ENCODE measurements around the gene SCAMP5. TPM values are rescaled to one million over a fixed set of nuclear protein-coding genes. Genes with fewer than 3 reads are reported as not detected.

The SCAMP5 gene
- total RNA-seq, 1 experiment from 2014 or later = 11.8 TPM

DNA sequence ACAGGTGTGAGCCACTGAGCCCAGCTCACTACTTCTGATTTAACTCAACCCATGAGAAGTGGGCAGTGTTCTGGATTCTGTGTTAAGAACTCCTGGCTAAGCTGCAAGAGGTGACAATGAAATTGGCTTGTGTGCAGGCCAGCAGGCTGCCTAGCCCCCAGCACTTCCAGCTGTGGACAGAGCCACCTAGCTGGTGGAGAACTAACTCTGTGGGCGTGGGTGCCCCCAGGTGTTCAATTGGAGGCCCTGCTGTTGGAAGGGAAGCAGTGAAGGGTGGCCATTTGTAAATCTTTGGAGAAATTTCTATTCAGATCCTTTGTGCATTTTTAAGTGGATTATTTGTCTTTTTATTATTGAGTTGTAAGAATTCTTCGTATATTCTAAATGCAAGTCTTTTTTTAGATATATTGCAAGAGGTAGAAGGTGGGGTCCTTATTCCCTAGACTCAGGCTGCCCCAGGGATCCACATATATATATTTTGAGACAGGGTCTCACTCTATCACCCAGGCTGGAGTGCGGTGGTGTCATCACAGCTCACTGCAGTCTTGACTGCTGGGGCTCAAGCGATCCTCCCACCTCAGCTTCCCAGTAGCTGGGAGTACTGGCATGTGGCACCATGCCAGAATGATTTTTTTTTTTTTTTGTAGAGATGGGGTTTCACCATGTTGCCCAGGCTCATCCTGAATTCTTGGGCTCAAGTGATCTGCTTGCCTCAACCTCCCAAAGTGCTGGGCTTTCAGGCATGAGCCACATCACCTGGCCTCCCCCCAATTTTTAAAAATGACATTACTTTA is 7.2 kb upstream of the SCAMP5 start:
- peaks cover 1% of the 10 kb centered on the region; the same call in 1 of the 2 replicates for H3K27me3 ChIP-seq (replicated peaks; ENCODE audit: control insufficient read depth, insufficient read depth, low read length)
- CTCF ChIA-PET = interaction anchor here (0.8 to 1.5 kb wide), 5 partner anchors 28 to 217 kb away, joined by 3 to 11 read pairs (median 4); partner anchors contain the start of gene RPP25
- intact Hi-C loops (cut with micrococcal nuclease; ENCODE audit: unreplicated experiment) = loop anchor here (1.0 kb wide), 2 partner anchors 32 to 217 kb away; partner anchors contain the start of gene RPP25
- H3K4me3 ChIP-seq (ENCODE audit: low read depth, low read length) = no peak overlapping the region
- no TSS peak for BruUV-seq (replicated peaks)
- peaks cover 7% of the 10 kb centered on the region for H3K4me1 Mint-ChIP-seq (ENCODE audit: low read depth, unreplicated experiment)
- POLR2A ChIA-PET = no interaction called here
- TF ChIP-seq CTCF (IDR thresholded peaks at IDR 0.05; ENCODE audit: insufficient read depth in 1 of 2, low read depth in 1 of 2, low read length in 1 of 2, severe bottlenecking in 1 of 2, unreplicated experiment in 1 of 2) = peak; percentile 62 to 84
- peaks cover 20% of the 10 kb centered on the region for H3K27me3 Mint-ChIP-seq (ENCODE audit: insufficient read depth, unreplicated experiment)
- H3K4me3 Mint-ChIP-seq (ENCODE audit: unreplicated experiment) = no peak overlapping the region
- no peaks in the 10 kb centered on the region for H3K4me1 ChIP-seq
- DNase-seq = peak; percentile 72 to 78
- no peaks in the 10 kb centered on the region for H3K36me3 ChIP-seq (ENCODE audit: control insufficient read depth, insufficient read depth, low read length)
- H3K36me3 Mint-ChIP-seq (ENCODE audit: insufficient read depth, unreplicated experiment) = no peaks in the 10 kb centered on the region
- H3K27ac Mint-ChIP-seq (ENCODE audit: unreplicated experiment) = no peak overlapping the region
- no peaks in the 10 kb centered on the region for H3K9me3 ChIP-seq
- H3K9me3 Mint-ChIP-seq (ENCODE audit: unreplicated experiment) = no peaks in the 10 kb centered on the region

DNA sequence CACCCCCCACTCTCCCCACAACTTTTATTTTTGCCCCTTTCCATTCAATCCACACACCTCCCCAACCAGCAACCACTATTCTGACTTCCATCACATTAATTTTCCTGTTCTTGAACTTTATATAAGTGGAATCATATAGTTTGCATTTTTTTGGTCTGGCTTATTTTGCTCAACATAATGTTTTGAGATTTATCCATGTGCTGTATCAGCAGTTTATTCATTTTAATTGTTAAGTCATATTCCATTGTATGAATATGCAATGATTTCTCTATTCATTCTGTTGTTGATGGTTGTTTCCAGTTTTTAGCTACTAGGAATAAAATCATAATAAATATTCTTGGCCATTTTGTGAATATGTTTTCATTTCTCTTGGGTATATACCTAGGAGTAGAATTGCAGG is 5.8 kb upstream of the SCAMP5 start:
- intact Hi-C loops (cut with micrococcal nuclease; ENCODE audit: unreplicated experiment) = no loop called here
- peaks cover 1% of the 10 kb centered on the region; the same call in 1 of the 2 replicates for H3K27me3 ChIP-seq (replicated peaks; ENCODE audit: control insufficient read depth, insufficient read depth, low read length)
- H3K4me3 ChIP-seq (ENCODE audit: low read depth, low read length) = no peak overlapping the region
- no peak for TF ChIP-seq CTCF (IDR thresholded peaks at IDR 0.05; ENCODE audit: insufficient read depth in 1 of 2, low read depth in 1 of 2, low read length in 1 of 2, severe bottlenecking in 1 of 2, unreplicated experiment in 1 of 2)
- no peak overlapping the region for H3K27ac Mint-ChIP-seq (ENCODE audit: unreplicated experiment)
- no peaks in the 10 kb centered on the region for H3K9me3 Mint-ChIP-seq (ENCODE audit: unreplicated experiment)
- no peaks in the 10 kb centered on the region for H3K4me1 ChIP-seq
- H3K36me3 Mint-ChIP-seq (ENCODE audit: insufficient read depth, unreplicated experiment) = no peaks in the 10 kb centered on the region
- DNase-seq = no peak
- ChIA-PET CTCF (no interaction called here), POLR2A (no interaction called here)
- H3K9me3 ChIP-seq = no peaks in the 10 kb centered on the region
- H3K4me3 Mint-ChIP-seq (ENCODE audit: unreplicated experiment) = no peak overlapping the region
- no peaks in the 10 kb centered on the region for H3K36me3 ChIP-seq (ENCODE audit: control insufficient read depth, insufficient read depth, low read length)
- H3K27me3 Mint-ChIP-seq (ENCODE audit: insufficient read depth, unreplicated experiment) = peaks cover 14% of the 10 kb centered on the region
- BruUV-seq (replicated peaks) = no TSS peak
- peaks cover under 1% of the 10 kb centered on the region for H3K4me1 Mint-ChIP-seq (ENCODE audit: low read depth, unreplicated experiment)

- intact Hi-C loops (cut with micrococcal nuclease; ENCODE audit: unreplicated experiment) = no loop called here
- no peaks in the 10 kb centered on the region for H3K9me3 Mint-ChIP-seq (ENCODE audit: unreplicated experiment)
- H3K27ac Mint-ChIP-seq (ENCODE audit: unreplicated experiment) = no peak overlapping the region
- TF ChIP-seq CTCF (IDR thresholded peaks at IDR 0.05; ENCODE audit: insufficient read depth in 1 of 2, low read depth in 1 of 2, low read length in 1 of 2, severe bottlenecking in 1 of 2, unreplicated experiment in 1 of 2) = no peak
- peaks cover 7% of the 10 kb centered on the region for H3K36me3 Mint-ChIP-seq (ENCODE audit: insufficient read depth, unreplicated experiment)
- H3K36me3 ChIP-seq (ENCODE audit: control insufficient read depth, insufficient read depth, low read length) = no peaks in the 10 kb centered on the region
- ChIA-PET POLR2A (no interaction called here), CTCF (interaction anchor here (0.6 kb wide), 1 partner anchor 91 kb away, joined by 3 read pairs; no protein-coding TSS in a partner anchor)
- no peak overlapping the region for H3K4me3 ChIP-seq (ENCODE audit: low read depth, low read length)
- H3K27me3 Mint-ChIP-seq (ENCODE audit: insufficient read depth, unreplicated experiment) = peaks cover 12% of the 10 kb centered on the region
- no peaks in the 10 kb centered on the region for H3K9me3 ChIP-seq
- no peak for DNase-seq
- H3K4me1 Mint-ChIP-seq (ENCODE audit: low read depth, unreplicated experiment) = peaks cover 10% of the 10 kb centered on the region
- BruUV-seq (replicated peaks) = no TSS peak
- H3K4me1 ChIP-seq = 0 out of 2 replicates have a peak, but pooled peaks cover 2% of the 10 kb centered on the region
- peaks cover 1% of the 10 kb centered on the region; the same call in 1 of the 2 replicates for H3K27me3 ChIP-seq (replicated peaks; ENCODE audit: control insufficient read depth, insufficient read depth, low read length)
- no peak overlapping the region for H3K4me3 Mint-ChIP-seq (ENCODE audit: unreplicated experiment)
Measured at GRCh38 chr15:74992619-74993018, 2.7 kb upstream of the SCAMP5 start.
